ENCODE data around the gene CPS1.

DNA sequence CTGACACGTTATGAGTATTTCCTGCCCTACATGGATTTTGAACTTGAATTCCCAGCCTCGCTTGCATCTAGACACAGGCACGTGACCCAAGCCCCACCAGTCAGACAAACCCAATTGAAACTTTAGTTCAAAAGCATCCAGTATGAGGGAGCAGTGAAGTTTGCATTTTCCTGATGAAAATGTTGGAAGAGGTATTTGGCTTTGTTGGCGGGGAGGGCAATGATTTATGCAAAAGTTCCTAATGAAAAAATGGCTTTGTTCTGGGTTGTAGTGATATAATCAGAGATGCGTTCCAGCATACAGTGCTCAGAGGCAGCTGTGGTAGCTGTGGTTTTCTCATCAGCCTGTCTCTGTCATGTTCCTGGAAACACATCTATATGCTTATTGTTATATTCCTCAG, 36.8 kb upstream of the CPS1 start:
- TF ChIP-seq NFRKB (IDR thresholded peaks at IDR 0.05) = no peak
- TF ChIP-seq FOXA1 (IDR thresholded peaks at IDR 0.05) = no peak
- no peak for TF ChIP-seq BHLHE40 (IDR thresholded peaks at IDR 0.05; ENCODE audit: borderline replicate concordance)
- no peak for TF ChIP-seq FOXK2 (IDR thresholded peaks at IDR 0.05)
- TF ChIP-seq PKNOX1 (IDR thresholded peaks at IDR 0.05) = no peak
- no peak for TF ChIP-seq SUZ12 (IDR thresholded peaks at IDR 0.05)
- TF ChIP-seq ELF4 (IDR thresholded peaks at IDR 0.05) = no peak
- TF ChIP-seq HDGF (IDR thresholded peaks at IDR 0.05; ENCODE audit: borderline replicate concordance) = no peak
- TF ChIP-seq ARNT (IDR thresholded peaks at IDR 0.05) = no peak
- no peak for TF ChIP-seq FOXM1 (IDR thresholded peaks at IDR 0.05; ENCODE audit: borderline replicate concordance)
- no peak for TF ChIP-seq TARDBP (IDR thresholded peaks at IDR 0.05)
- no peak for TF ChIP-seq CTBP1 (IDR thresholded peaks at IDR 0.05; ENCODE audit: borderline replicate concordance)
- TF ChIP-seq ZNF384 (IDR thresholded peaks at IDR 0.05) = no peak

All from HEK293T (cell line).